PC-3 (cell line): Measurements from ENCODE around the gene OR13C8. TPM values are rescaled to one million over a fixed set of nuclear protein-coding genes. Genes with fewer than 3 reads are reported as not detected.

Experiments
- ATAC-seq: fragments of 200-7000 bp; cut with Tn5 transposase; 2 replicates; pipeline ENCODE4 v1.9.1; 2020; ENCODE audit warnings: mild to moderate bottlenecking, moderate library complexity
- BruUV-seq: library from RNA; stranded (reverse); fragments of 400-500 nt; replicated peaks from 2 replicates; lab custom pipeline; 2021; lab: Mats Ljungman, UMichigan
- CTCF ChIA-PET: fragments of 300-600 bp; sonication (Branson Sonifier 250); formaldehyde crosslinking; loops from one replicate; lab custom pipeline; 2022; ENCODE audit warnings: antibody characterized with exemption; lab: Charles Lee
- POLR2A ChIA-PET: fragments of 300-600 bp; sonication (Branson Sonifier 250); formaldehyde crosslinking; loops from one replicate; lab custom pipeline; 2022; ENCODE audit warnings: antibody characterized with exemption; ENCODE audit not compliant: unreplicated experiment; lab: Charles Lee
- DNase-seq: peaks from one replicate; pipeline ENCODE4 v3.0.0-alpha.2; 2015
- H2AFZ ChIP-seq: fragments of 300-600 bp; sonication (generic); 2 replicates; pipeline ENCODE4 v1.6.0; 2016; ENCODE audit warnings: antibody characterized with exemption, low read length
- H3F3A ChIP-seq: fragments of 300-600 bp; sonication (generic); one replicate; pipeline ENCODE4 v1.6.0; 2017; ENCODE audit warnings: antibody characterized with exemption, low read length, control low read depth, mild to moderate bottlenecking; ENCODE audit not compliant: unreplicated experiment
- H3K27ac ChIP-seq: fragments of 300-600 bp; sonication (generic); 2 replicates; pipeline ENCODE4 v1.5.1; 2016; ENCODE audit warnings: mild to moderate bottlenecking, low read length
- H3K27me3 ChIP-seq: fragments of 300-600 bp; sonication (generic); 2 replicates; pipeline ENCODE4 v1.6.1; 2016; ENCODE audit warnings: low read length, mixed read lengths
- H3K36me3 ChIP-seq: fragments of 300-600 bp; sonication (generic); 2 replicates; pipeline ENCODE4 v1.6.1; 2016; ENCODE audit warnings: low read depth, mixed run types, low read length, mixed read lengths
- H3K4me1 ChIP-seq: fragments of 300-600 bp; sonication (generic); 2 replicates; pipeline ENCODE4 v1.5.1; 2016; ENCODE audit warnings: low read length; ENCODE audit not compliant: insufficient read depth
- H3K4me2 ChIP-seq: fragments of 300-600 bp; sonication (generic); 2 replicates; pipeline ENCODE4 v1.6.0; 2016; ENCODE audit warnings: low read length
- H3K4me3 ChIP-seq: fragments of 300-600 bp; sonication (generic); 2 replicates; pipeline ENCODE4 v1.5.1; 2016; ENCODE audit warnings: mild to moderate bottlenecking, low read length, mixed read lengths
- H3K79me2 ChIP-seq: fragments of 300-600 bp; sonication (generic); 2 replicates; pipeline ENCODE4 v1.6.1; 2017; ENCODE audit warnings: low read length, mixed read lengths
- H3K9ac ChIP-seq: fragments of 300-600 bp; sonication (generic); 2 replicates; pipeline ENCODE4 v1.6.0; 2016; ENCODE audit warnings: mild to moderate bottlenecking, low read length
- H3K9me2 ChIP-seq: fragments of 300-600 bp; sonication (generic); replicated peaks from 2 replicates; pipeline ENCODE4 v1.6.1; 2016; ENCODE audit warnings: mixed run types, low read length, mixed read lengths
- H3K9me3 ChIP-seq: fragments of 300-600 bp; sonication (generic); 2 replicates; pipeline ENCODE4 v1.6.1; 2016; ENCODE audit warnings: low read length, mixed read lengths
- H4K20me1 ChIP-seq: fragments of 300-600 bp; sonication (generic); 2 replicates; pipeline ENCODE4 v1.6.1; 2016; ENCODE audit warnings: low read length, mixed read lengths
- CTCF ChIP-seq: fragments of 300-600 bp; sonication (generic); conservative IDR thresholded peaks from 2 replicates; pipeline ENCODE4 v1.5.1; 2017; ENCODE audit warnings: antibody characterized with exemption, low read depth, mild to moderate bottlenecking, low read length
- EZH2 ChIP-seq: fragments of 300-600 bp; sonication (generic); IDR thresholded peaks from one replicate; pipeline ENCODE4 v1.6.1; 2017; ENCODE audit warnings: antibody characterized with exemption, mild to moderate bottlenecking, low read length; ENCODE audit not compliant: unreplicated experiment
- EZH2phosphoT487 ChIP-seq: fragments of 300-600 bp; sonication (generic); IDR thresholded peaks from 2 replicates; pipeline ENCODE4 v1.6.1; 2018; ENCODE audit warnings: mild to moderate bottlenecking, antibody characterized with exemption, low read length, borderline replicate concordance
- intact Hi-C: fragments of 100-400 bp; cut with micrococcal nuclease; formaldehyde crosslinking; loops from 2 replicates; pipeline ENCODE4 v1.9.0; 2023
- total RNA-seq: library from RNA; depleted of rRNA; stranded (reverse); fragments of >200 nt; gene quantifications from 2 replicates; pipeline ENCODE4 v1.2.3, GENCODE V29; 2014

Gene OR13C8
- total RNA-seq, 1 experiment from 2014 or later = not detected

GRCh38 chr9:104564358-104564757, 4.6 kb upstream of the OR13C8 start:
- Histone ChIP-seq H3K4me1 (no peaks in the 10 kb centered on the region), H3K9me3 (no peaks in the 10 kb centered on the region), H3K9me2 (no peaks in the 10 kb centered on the region), H3K4me2 (no peak overlapping the region), H3K4me3 (no peak overlapping the region), H3K79me2 (no peaks in the 10 kb centered on the region), H3K36me3 (no peaks in the 10 kb centered on the region), H3K27ac (no peak overlapping the region), H3F3A (no peaks in the 10 kb centered on the region), H3K27me3 (no peaks in the 10 kb centered on the region), H3K9ac (no peak overlapping the region), H4K20me1 (no peaks in the 10 kb centered on the region), H2AFZ (no peak overlapping the region)
- no peak for DNase-seq
- ChIA-PET POLR2A (no interaction called here), CTCF (no interaction called here)
- no peak for TF ChIP-seq EZH2
- no peak for TF ChIP-seq CTCF
- no peak for TF ChIP-seq EZH2phosphoT487
- BruUV-seq = no TSS peak
- intact Hi-C loops = no loop called here
- ATAC-seq = no peak

GRCh38 chr9:104572612-104573011, 3.6 kb downstream of the OR13C8 start:
- H3K9ac ChIP-seq = no peak overlapping the region
- H3K79me2 ChIP-seq = no peaks in the 10 kb centered on the region
- no peak for TF ChIP-seq CTCF
- no peak for TF ChIP-seq EZH2
- TF ChIP-seq EZH2phosphoT487 = no peak
- H3K9me2 ChIP-seq = no peaks in the 10 kb centered on the region
- DNase-seq = no peak
- H3K27ac ChIP-seq = no peak overlapping the region
- no peak overlapping the region for H3K4me2 ChIP-seq
- no peak overlapping the region for H2AFZ ChIP-seq
- intact Hi-C loops = no loop called here
- H3K4me3 ChIP-seq = no peak overlapping the region
- no TSS peak for BruUV-seq
- no peak for ATAC-seq
- no peaks in the 10 kb centered on the region for H3K36me3 ChIP-seq
- H3K4me1 ChIP-seq = no peaks in the 10 kb centered on the region
- ChIA-PET POLR2A (no interaction called here), CTCF (no interaction called here)
- H3F3A ChIP-seq = no peaks in the 10 kb centered on the region
- no peaks in the 10 kb centered on the region for H3K9me3 ChIP-seq
- no peaks in the 10 kb centered on the region for H4K20me1 ChIP-seq
- H3K27me3 ChIP-seq = no peaks in the 10 kb centered on the region

DNA sequence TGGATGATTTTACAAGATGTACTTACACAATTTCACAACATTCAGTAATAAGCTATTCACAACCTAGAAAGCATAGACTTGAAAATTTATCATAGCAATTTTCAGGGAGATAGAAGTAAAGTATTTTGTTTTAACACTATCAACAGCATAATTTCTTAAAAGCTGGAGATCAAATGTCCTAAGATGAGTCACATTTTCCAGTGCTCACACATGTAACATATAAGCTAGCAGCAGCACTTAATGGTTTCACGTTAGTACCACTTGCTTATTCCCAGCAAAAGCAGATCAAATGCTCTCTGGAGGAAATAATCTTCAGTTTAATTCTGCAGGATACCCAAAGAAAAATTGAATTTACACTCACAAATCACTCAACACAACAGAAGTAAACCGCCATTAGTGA, 6.5 kb downstream of the OR13C8 start:
- ATAC-seq (no peak), DNase-seq (no peak)
- Histone ChIP-seq H3K4me2 (no peak overlapping the region), H3K4me1 (no peaks in the 10 kb centered on the region), H3K27ac (no peak overlapping the region), H3K9me3 (no peaks in the 10 kb centered on the region), H3K9me2 (no peaks in the 10 kb centered on the region), H3K4me3 (no peak overlapping the region), H3K27me3 (no peaks in the 10 kb centered on the region), H3K36me3 (no peaks in the 10 kb centered on the region), H3K79me2 (no peaks in the 10 kb centered on the region), H4K20me1 (no peaks in the 10 kb centered on the region), H3F3A (no peaks in the 10 kb centered on the region), H3K9ac (no peak overlapping the region), H2AFZ (no peak overlapping the region)
- intact Hi-C loops = no loop called here
- TF ChIP-seq CTCF (no peak), EZH2phosphoT487 (no peak), EZH2 (no peak)
- CTCF ChIA-PET = no interaction called here
- BruUV-seq = no TSS peak
- POLR2A ChIA-PET = no interaction called here
